Left ventricle myocardium inferior (tissue), 1 donor: ENCODE measurements around the gene ZBTB40. TPM values are rescaled to one million over a fixed set of nuclear protein-coding genes. Genes with fewer than 3 reads are reported as not detected.
A peak's percentile ranks its signal among the peaks of the same experiment; 100 is the strongest.

ENCODE experiments used
- DNase-seq: peaks from one replicate; pipeline ENCODE4 v3.0.0-alpha.2; 2020
- H3K27ac ChIP-seq: fragments of 200-600 bp; replicated peaks from 2 replicates; pipeline ENCODE4 v1.8.0; 2021
- H3K27me3 ChIP-seq: fragments of 200-600 bp; 2 replicates; pipeline ENCODE4 v1.8.0; 2021; ENCODE audit warnings: low read depth
- H3K36me3 ChIP-seq: fragments of 200-600 bp; 2 replicates; pipeline ENCODE4 v1.8.0; 2021
- H3K4me1 ChIP-seq: fragments of 200-600 bp; 2 replicates; pipeline ENCODE4 v1.8.0; 2021
- H3K4me3 ChIP-seq: fragments of 200-600 bp; 2 replicates; pipeline ENCODE4 v1.8.0; 2021; ENCODE audit warnings: mild to moderate bottlenecking, moderate library complexity
- H3K9me3 ChIP-seq: fragments of 200-600 bp; replicated peaks from 2 replicates; pipeline ENCODE4 v1.8.0; 2021
- CTCF ChIP-seq: fragments of 200-600 bp; IDR thresholded peaks from 2 replicates; pipeline ENCODE4 v1.8.0; 2021; ENCODE audit warnings: antibody characterized with exemption, mild to moderate bottlenecking, borderline replicate concordance
- intact Hi-C: fragments of 100-400 bp; cut with micrococcal nuclease; formaldehyde crosslinking; loops from one replicate; pipeline ENCODE4 v1.11.0; 2022
- total RNA-seq: library from RNA; stranded (reverse); fragmentation: NEBNext Ultra II Directional; extraction: Animal tissue kit (Norgen Biotek cat#: 25700); gene quantifications from one replicate; pipeline ENCODE4 v1.2.1, GENCODE V29; 2021
- donor health status: DM: no; HTN: yes; CAD: no; lungs with severe emphysema.

The ZBTB40 gene
- total RNA-seq, 1 donor from 2014 or later, result 17.9 TPM

GRCh38 chr1:22452481-22452957, 868 bp downstream of the ZBTB40 start:
- intact Hi-C loops, result no loop called here
- peak; percentile 25 for DNase-seq

GRCh38 chr1:22453181-22453580, 1.5 kb downstream of the ZBTB40 start:
- H3K9me3 ChIP-seq, result no peaks in the 10 kb centered on the region
- H3K36me3 ChIP-seq, result no peaks in the 10 kb centered on the region
- TF ChIP-seq CTCF, result no peak
- H3K27ac ChIP-seq, result peak overlapping the region; percentile 95
- peaks cover 71% of the 10 kb centered on the region for H3K4me1 ChIP-seq
- H3K4me3 ChIP-seq, result peak overlapping the region; percentile 84
- intact Hi-C loops, result no loop called here
- no peak for DNase-seq
- H3K27me3 ChIP-seq, result no peaks in the 10 kb centered on the region

More at GRCh38 chr1:22452481-22452957, 868 bp downstream of the ZBTB40 start:
- Histone ChIP-seq H3K4me3 (peak overlapping the region; percentile 84), H3K9me3 (no peaks in the 10 kb centered on the region), H3K27ac (peak overlapping the region; percentile 95), H3K4me1 (peaks cover 71% of the 10 kb centered on the region), H3K36me3 (no peaks in the 10 kb centered on the region), H3K27me3 (no peaks in the 10 kb centered on the region)
- TF ChIP-seq CTCF, result no peak

GRCh38 chr1:22454476-22455056, 2.9 kb downstream of the ZBTB40 start:
- no peak for TF ChIP-seq CTCF
- Histone ChIP-seq H3K9me3 (no peaks in the 10 kb centered on the region), H3K4me3 (no peak overlapping the region), H3K27me3 (no peaks in the 10 kb centered on the region), H3K36me3 (no peaks in the 10 kb centered on the region), H3K27ac (peak overlapping the region; percentile 49), H3K4me1 (peaks cover 68% of the 10 kb centered on the region)
- intact Hi-C loops, result no loop called here
- DNase-seq, result no peak

- peak; percentile 17 for TF ChIP-seq CTCF
- Histone ChIP-seq H3K4me1 (peaks cover 74% of the 10 kb centered on the region), H3K4me3 (no peak overlapping the region), H3K27me3 (no peaks in the 10 kb centered on the region), H3K9me3 (no peaks in the 10 kb centered on the region), H3K36me3 (no peaks in the 10 kb centered on the region), H3K27ac (peak overlapping the region; percentile 22)
- intact Hi-C loops, result no loop called here
- DNase-seq, result no peak
Measured at GRCh38 chr1:22457345-22457744, 5.7 kb downstream of the ZBTB40 start.

- DNase-seq, result no peak
- no peaks in the 10 kb centered on the region for H3K9me3 ChIP-seq
- no peaks in the 10 kb centered on the region for H3K36me3 ChIP-seq
- intact Hi-C loops, result no loop called here
- H3K27ac ChIP-seq, result peak overlapping the region; percentile 22
- peaks cover 72% of the 10 kb centered on the region for H3K4me1 ChIP-seq
- TF ChIP-seq CTCF, result no peak
- no peak overlapping the region for H3K4me3 ChIP-seq
- no peaks in the 10 kb centered on the region for H3K27me3 ChIP-seq
Measured at GRCh38 chr1:22457836-22458235, 6.2 kb downstream of the ZBTB40 start.
